ENCODE data around the gene TLR1.

TLR1 gene

DNA sequence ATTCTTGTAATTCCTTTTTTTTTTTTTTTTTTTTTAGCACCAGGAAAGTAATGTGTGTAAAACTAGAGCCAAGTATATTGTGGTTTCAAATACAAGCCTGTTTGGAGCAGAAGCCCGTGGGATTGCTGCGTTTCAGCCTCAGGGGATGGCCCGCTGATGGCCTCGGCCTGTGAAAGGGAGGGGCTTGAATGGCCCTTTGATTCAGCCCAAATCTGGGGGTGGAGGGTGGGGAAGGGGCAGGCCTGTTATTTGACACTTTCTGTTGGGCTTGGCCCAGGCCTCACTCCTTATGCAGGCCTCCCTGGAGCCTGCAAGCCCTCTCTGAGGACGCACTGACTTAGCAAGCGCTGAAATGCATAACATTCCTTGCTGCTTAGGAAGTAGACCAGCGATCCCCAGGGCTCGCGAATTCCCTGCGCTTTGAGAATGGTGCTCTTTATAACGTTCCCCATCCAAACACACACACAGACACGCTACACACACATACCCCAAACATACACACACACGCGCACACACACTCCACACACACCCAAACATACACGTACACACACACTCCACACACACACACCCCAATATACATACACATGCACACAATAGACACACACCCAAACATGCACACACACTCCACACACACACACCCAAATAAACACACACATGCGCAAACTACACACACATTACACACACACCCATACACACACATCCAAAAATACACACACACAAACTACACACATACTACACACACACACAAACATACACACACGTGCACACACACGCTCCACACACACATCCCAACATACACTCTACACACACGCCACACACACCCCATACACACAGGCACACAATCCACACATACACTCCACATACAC, 51.4 kb downstream of the TLR1 start (continued):
- TF ChIP-seq, protein P1, sequence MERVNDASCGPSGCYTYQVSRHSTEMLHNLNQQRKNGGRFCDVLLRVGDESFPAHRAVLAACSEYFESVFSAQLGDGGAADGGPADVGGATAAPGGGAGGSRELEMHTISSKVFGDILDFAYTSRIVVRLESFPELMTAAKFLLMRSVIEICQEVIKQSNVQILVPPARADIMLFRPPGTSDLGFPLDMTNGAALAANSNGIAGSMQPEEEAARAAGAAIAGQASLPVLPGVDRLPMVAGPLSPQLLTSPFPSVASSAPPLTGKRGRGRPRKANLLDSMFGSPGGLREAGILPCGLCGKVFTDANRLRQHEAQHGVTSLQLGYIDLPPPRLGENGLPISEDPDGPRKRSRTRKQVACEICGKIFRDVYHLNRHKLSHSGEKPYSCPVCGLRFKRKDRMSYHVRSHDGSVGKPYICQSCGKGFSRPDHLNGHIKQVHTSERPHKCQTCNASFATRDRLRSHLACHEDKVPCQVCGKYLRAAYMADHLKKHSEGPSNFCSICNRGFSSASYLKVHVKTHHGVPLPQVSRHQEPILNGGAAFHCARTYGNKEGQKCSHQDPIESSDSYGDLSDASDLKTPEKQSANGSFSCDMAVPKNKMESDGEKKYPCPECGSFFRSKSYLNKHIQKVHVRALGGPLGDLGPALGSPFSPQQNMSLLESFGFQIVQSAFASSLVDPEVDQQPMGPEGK (CRISPR knock-in tag; IDR thresholded peaks at IDR 0.05; ENCODE audit: borderline replicate concordance), result no peak
- TF ChIP-seq ZFP30 (CRISPR knock-in tag; IDR thresholded peaks at IDR 0.05), result no peak
- TF ChIP-seq SNAI2 (CRISPR knock-in tag; IDR thresholded peaks at IDR 0.05), result no peak

DNA sequence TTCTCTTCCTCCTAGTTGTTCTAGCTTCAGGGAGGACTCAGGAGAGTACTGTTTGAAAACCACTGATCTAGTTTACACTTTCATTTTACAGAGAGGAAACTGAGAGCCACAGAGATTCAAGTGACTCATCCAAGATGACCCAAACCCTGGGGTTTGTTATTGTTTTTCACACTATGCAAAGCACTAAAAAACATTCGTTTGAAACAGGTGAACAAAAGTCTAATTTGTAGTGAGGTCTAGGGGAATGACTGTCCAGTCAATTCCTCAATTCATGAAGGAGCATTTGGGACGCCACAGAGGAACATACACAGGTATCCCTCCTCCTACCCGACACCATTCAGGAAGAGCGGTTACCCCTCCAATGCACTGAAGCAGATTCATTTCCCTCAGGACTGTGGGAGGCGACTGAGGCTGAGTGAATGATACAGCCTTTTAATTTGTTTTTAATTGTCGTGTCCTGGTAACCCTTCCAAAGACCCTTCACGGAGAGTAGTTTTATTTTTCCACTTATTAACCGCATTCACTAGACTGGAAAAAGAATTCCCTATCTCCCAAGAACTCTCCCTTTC, 52.1 kb downstream of the TLR1 start:
- TF ChIP-seq, protein P2, sequence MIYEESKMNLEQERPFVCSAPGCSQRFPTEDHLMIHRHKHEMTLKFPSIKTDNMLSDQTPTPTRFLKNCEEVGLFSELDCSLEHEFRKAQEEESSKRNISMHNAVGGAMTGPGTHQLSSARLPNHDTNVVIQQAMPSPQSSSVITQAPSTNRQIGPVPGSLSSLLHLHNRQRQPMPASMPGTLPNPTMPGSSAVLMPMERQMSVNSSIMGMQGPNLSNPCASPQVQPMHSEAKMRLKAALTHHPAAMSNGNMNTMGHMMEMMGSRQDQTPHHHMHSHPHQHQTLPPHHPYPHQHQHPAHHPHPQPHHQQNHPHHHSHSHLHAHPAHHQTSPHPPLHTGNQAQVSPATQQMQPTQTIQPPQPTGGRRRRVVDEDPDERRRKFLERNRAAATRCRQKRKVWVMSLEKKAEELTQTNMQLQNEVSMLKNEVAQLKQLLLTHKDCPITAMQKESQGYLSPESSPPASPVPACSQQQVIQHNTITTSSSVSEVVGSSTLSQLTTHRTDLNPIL (CRISPR knock-in tag; IDR thresholded peaks at IDR 0.05; ENCODE audit: low read depth), result no peak
- TF ChIP-seq TOX (CRISPR knock-in tag; IDR thresholded peaks at IDR 0.05; ENCODE audit: borderline replicate concordance) (no peak), PPARA (CRISPR knock-in tag; IDR thresholded peaks at IDR 0.05; ENCODE audit: borderline replicate concordance) (no peak), SNAI2 (CRISPR knock-in tag; IDR thresholded peaks at IDR 0.05) (no peak), ZNF70 (CRISPR knock-in tag; IDR thresholded peaks at IDR 0.05) (no peak), OSR1 (CRISPR knock-in tag; IDR thresholded peaks at IDR 0.05) (no peak), ISL1 (CRISPR knock-in tag; IDR thresholded peaks at IDR 0.05) (no peak), ZNF565 (CRISPR knock-in tag; conservative IDR thresholded peaks at IDR 0.05; ENCODE audit: low read depth) (no peak), TCF4 (CRISPR knock-in tag; IDR thresholded peaks at IDR 0.05; ENCODE audit: borderline replicate concordance) (no peak), ZC3H10 (CRISPR knock-in tag; IDR thresholded peaks at IDR 0.05) (no peak), BACH2 (CRISPR knock-in tag; IDR thresholded peaks at IDR 0.05; ENCODE audit: borderline replicate concordance) (no peak), ZNF8 (CRISPR knock-in tag; IDR thresholded peaks at IDR 0.05) (no peak), ZFP3 (CRISPR knock-in tag; IDR thresholded peaks at IDR 0.05) (no peak), ESRRG (CRISPR knock-in tag; IDR thresholded peaks at IDR 0.05) (no peak), ZFP30 (CRISPR knock-in tag; IDR thresholded peaks at IDR 0.05) (no peak), GLIS3 (CRISPR knock-in tag; IDR thresholded peaks at IDR 0.05) (no peak), ARNTL (CRISPR knock-in tag; IDR thresholded peaks at IDR 0.05; ENCODE audit: borderline replicate concordance, low read depth) (no peak)
- TF ChIP-seq, protein P1 (CRISPR knock-in tag; IDR thresholded peaks at IDR 0.05; ENCODE audit: borderline replicate concordance), result no peak
- TF ChIP-seq, protein P3, sequence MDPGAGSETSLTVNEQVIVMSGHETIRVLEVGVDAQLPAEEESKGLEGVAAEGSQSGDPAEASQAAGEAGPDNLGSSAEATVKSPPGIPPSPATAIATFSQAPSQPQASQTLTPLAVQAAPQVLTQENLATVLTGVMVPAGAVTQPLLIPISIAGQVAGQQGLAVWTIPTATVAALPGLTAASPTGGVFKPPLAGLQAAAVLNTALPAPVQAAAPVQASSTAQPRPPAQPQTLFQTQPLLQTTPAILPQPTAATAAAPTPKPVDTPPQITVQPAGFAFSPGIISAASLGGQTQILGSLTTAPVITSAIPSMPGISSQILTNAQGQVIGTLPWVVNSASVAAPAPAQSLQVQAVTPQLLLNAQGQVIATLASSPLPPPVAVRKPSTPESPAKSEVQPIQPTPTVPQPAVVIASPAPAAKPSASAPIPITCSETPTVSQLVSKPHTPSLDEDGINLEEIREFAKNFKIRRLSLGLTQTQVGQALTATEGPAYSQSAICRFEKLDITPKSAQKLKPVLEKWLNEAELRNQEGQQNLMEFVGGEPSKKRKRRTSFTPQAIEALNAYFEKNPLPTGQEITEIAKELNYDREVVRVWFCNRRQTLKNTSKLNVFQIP (CRISPR knock-in tag; IDR thresholded peaks at IDR 0.05; ENCODE audit: borderline replicate concordance, low read depth), result no peak
- TF ChIP-seq, protein P4, sequence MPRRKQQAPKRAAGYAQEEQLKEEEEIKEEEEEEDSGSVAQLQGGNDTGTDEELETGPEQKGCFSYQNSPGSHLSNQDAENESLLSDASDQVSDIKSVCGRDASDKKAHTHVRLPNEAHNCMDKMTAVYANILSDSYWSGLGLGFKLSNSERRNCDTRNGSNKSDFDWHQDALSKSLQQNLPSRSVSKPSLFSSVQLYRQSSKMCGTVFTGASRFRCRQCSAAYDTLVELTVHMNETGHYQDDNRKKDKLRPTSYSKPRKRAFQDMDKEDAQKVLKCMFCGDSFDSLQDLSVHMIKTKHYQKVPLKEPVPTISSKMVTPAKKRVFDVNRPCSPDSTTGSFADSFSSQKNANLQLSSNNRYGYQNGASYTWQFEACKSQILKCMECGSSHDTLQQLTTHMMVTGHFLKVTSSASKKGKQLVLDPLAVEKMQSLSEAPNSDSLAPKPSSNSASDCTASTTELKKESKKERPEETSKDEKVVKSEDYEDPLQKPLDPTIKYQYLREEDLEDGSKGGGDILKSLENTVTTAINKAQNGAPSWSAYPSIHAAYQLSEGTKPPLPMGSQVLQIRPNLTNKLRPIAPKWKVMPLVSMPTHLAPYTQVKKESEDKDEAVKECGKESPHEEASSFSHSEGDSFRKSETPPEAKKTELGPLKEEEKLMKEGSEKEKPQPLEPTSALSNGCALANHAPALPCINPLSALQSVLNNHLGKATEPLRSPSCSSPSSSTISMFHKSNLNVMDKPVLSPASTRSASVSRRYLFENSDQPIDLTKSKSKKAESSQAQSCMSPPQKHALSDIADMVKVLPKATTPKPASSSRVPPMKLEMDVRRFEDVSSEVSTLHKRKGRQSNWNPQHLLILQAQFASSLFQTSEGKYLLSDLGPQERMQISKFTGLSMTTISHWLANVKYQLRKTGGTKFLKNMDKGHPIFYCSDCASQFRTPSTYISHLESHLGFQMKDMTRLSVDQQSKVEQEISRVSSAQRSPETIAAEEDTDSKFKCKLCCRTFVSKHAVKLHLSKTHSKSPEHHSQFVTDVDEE (CRISPR knock-in tag; IDR thresholded peaks at IDR 0.05), result no peak
- ATAC-seq, result peak; percentile 31

All from SK-N-SH treated with all-trans-retinoic acid at 6 μM for 48 hours (cell line).